ENCODE measurements around the gene MEIOSIN. TPM values are rescaled to one million over a fixed set of nuclear protein-coding genes. Genes with fewer than 3 reads are reported as not detected.
A peak's percentile ranks its signal among the peaks of the same experiment; 100 is the strongest.

MEIOSIN gene
- total RNA-seq, 1 donor from 2014 or later = not detected

- H3K27me3 Mint-ChIP-seq (ENCODE audit: low read depth) = no peaks in the 10 kb centered on the region
- TF ChIP-seq CTCF (IDR thresholded peaks at IDR 0.05) = no peak
- no peaks in the 10 kb centered on the region for H3K9me3 Mint-ChIP-seq (ENCODE audit: low read depth)
- H3K27ac Mint-ChIP-seq (ENCODE audit: unreplicated experiment) = no peak overlapping the region
- peaks cover 27% of the 10 kb centered on the region for H3K4me1 Mint-ChIP-seq (ENCODE audit: low read depth)
- H3K36me3 Mint-ChIP-seq (ENCODE audit: low read depth) = peaks cover 22% of the 10 kb centered on the region
- no peak overlapping the region for H3K4me3 Mint-ChIP-seq (ENCODE audit: unreplicated experiment)
- no peak for DNase-seq (ENCODE audit: low spot score)
These were observed 56.0 kb downstream of the MEIOSIN start for GRCh38 chr19:45789035-45789786.

- Mint-ChIP-seq H3K4me3 (ENCODE audit: unreplicated experiment) (peak overlapping the region; percentile 97), H3K27me3 (ENCODE audit: low read depth) (no peaks in the 10 kb centered on the region), H3K9me3 (ENCODE audit: low read depth) (no peaks in the 10 kb centered on the region), H3K36me3 (ENCODE audit: low read depth) (peaks cover 22% of the 10 kb centered on the region), H3K4me1 (ENCODE audit: low read depth) (peaks cover 21% of the 10 kb centered on the region), H3K27ac (ENCODE audit: unreplicated experiment) (peak overlapping the region; percentile 2)
- TF ChIP-seq CTCF (IDR thresholded peaks at IDR 0.05) = no peak
- no peak for DNase-seq (ENCODE audit: low spot score)
These were observed 57.7 kb downstream of the MEIOSIN start for GRCh38 chr19:45790942-45791341.

GRCh38 chr19:45791744-45792469 is 58.7 kb downstream of the MEIOSIN start:
- Mint-ChIP-seq H3K27ac (ENCODE audit: unreplicated experiment) (peak overlapping the region; percentile 84), H3K27me3 (ENCODE audit: low read depth) (no peaks in the 10 kb centered on the region), H3K9me3 (ENCODE audit: low read depth) (no peaks in the 10 kb centered on the region), H3K4me3 (ENCODE audit: unreplicated experiment) (peak overlapping the region; percentile 97), H3K4me1 (ENCODE audit: low read depth) (peaks cover 21% of the 10 kb centered on the region), H3K36me3 (ENCODE audit: low read depth) (peaks cover 16% of the 10 kb centered on the region)
- no peak for DNase-seq (ENCODE audit: low spot score)
- no peak for TF ChIP-seq CTCF (IDR thresholded peaks at IDR 0.05)

GRCh38 chr19:45792470-45793177 is 59.4 kb downstream of the MEIOSIN start, which contains the start of gene DMWD:
Gene DMWD (minus strand): TSS chr19:45792845. CDS start chr19:45792756, 89 bp downstream.
- DNase-seq (ENCODE audit: low spot score) = peak; percentile 100
- H3K36me3 Mint-ChIP-seq (ENCODE audit: low read depth) = peaks cover 14% of the 10 kb centered on the region

More at GRCh38 chr19:45792470-45793177, 59.4 kb downstream of the MEIOSIN start, which contains the start of gene DMWD:
- Mint-ChIP-seq H3K4me1 (ENCODE audit: low read depth) (peaks cover 21% of the 10 kb centered on the region), H3K27me3 (ENCODE audit: low read depth) (no peaks in the 10 kb centered on the region), H3K4me3 (ENCODE audit: unreplicated experiment) (peak within 1 kb of the TSS; percentile 97), H3K9me3 (ENCODE audit: low read depth) (no peaks in the 10 kb centered on the region), H3K27ac (ENCODE audit: unreplicated experiment) (peak within 1 kb of the TSS; percentile 89)
- no peak for TF ChIP-seq CTCF (IDR thresholded peaks at IDR 0.05)

All from chondrocyte (in vitro differentiated cells).